ENCODE measurements around the gene ANXA2. TPM values are rescaled to one million over a fixed set of nuclear protein-coding genes. Genes with fewer than 3 reads are reported as not detected.

Gene ANXA2
- total RNA-seq, 2 donors from 2014 or later: 752 to 812 TPM

DNA sequence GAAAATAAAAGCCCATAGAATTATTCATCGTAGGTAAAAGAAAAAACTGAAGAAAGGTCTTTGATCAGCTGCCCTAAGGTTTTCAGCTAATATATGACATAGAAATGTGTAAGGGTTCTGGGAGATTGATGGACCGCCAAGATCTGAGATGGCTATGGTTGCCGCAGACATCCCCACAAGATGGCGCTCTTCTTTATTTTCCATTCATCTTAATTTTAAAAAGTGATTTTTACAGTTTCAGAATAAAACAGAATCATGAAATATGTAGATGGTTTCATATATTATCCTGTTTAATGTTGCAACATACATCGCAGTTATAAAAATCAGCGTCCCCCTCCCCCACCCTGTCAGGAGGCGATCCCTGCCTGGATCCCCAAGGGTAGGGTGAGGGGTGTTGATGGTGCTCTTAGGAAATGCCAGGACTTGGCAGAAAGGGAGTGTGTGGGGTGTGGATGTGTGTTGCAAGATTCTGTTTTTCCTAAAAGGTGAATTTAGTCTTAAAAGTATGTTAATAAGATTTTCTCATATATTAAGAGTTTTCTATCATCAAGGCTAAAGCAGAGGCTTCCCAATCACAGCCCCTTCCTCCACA lies 68.8 kb downstream of the ANXA2 start:
- Histone ChIP-seq H3K4me3 (no peak overlapping the region), H3K36me3 (no peaks in the 10 kb centered on the region), H3K9me3 (no peaks in the 10 kb centered on the region), H3K27ac (no peak overlapping the region), H3K4me1 (ENCODE audit: control insufficient read depth in 1 of 2, low read depth in 2 of 2) (no peaks in the 10 kb centered on the region), H3K27me3 (replicated peaks; ENCODE audit: insufficient read depth) (no peaks in the 10 kb centered on the region)
- ATAC-seq (ENCODE audit: insufficient number of reproducible peaks, low FRiP score, low read depth) (no peak), DNase-seq (ENCODE audit: low spot score) (no peak)
- TF ChIP-seq, protein P1, sequence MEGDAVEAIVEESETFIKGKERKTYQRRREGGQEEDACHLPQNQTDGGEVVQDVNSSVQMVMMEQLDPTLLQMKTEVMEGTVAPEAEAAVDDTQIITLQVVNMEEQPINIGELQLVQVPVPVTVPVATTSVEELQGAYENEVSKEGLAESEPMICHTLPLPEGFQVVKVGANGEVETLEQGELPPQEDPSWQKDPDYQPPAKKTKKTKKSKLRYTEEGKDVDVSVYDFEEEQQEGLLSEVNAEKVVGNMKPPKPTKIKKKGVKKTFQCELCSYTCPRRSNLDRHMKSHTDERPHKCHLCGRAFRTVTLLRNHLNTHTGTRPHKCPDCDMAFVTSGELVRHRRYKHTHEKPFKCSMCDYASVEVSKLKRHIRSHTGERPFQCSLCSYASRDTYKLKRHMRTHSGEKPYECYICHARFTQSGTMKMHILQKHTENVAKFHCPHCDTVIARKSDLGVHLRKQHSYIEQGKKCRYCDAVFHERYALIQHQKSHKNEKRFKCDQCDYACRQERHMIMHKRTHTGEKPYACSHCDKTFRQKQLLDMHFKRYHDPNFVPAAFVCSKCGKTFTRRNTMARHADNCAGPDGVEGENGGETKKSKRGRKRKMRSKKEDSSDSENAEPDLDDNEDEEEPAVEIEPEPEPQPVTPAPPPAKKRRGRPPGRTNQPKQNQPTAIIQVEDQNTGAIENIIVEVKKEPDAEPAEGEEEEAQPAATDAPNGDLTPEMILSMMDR (IDR thresholded peaks at IDR 0.05): peak; percentile 60

DNA sequence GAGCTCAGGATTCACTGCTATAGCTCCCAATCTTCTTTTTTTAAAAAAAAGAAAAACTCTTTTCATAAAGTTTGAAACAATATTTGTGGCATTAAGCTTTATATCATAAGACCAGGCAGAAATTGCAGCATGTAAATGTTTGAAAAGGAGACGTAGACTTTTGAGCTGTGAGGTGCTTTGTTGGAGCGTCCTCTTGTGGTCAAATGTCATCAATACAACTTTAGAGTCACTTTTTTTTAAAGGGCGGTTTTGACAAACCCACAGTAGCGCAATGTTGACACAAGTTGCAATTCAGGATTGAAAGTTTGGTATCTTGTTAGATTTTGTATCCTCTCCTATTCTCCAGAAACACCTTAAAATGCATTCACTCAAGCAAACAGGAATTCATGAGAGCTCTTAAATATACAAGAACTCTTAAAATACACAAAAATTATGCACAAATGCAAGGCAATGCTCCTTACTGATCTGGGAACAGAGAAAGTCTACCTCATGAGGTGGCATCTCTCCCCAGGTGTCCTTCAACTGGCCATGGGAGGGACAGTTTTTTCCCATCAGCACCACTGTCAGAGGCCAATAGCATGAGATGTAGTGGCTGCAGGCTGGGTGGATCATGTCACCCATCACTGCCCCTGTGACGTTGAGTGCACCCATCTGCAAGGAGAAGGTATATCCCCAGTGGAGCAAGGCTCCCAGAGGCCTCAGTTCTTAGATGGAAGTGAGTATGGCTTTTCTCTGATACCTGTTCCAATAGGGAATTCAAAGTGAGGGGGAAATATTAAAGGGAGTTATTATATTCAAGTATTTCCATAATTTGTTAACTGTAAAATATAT lies 70.7 kb downstream of the ANXA2 start:
- TF ChIP-seq, protein P1 (IDR thresholded peaks at IDR 0.05): peak; percentile 43
- H3K27ac ChIP-seq: no peak overlapping the region
- H3K36me3 ChIP-seq: no peaks in the 10 kb centered on the region
- ATAC-seq (ENCODE audit: insufficient number of reproducible peaks, low FRiP score, low read depth) (no peak), DNase-seq (ENCODE audit: low spot score) (no peak)
- no peak overlapping the region for H3K4me3 ChIP-seq
- no peaks in the 10 kb centered on the region for H3K9me3 ChIP-seq
- no peaks in the 10 kb centered on the region for H3K27me3 ChIP-seq (replicated peaks; ENCODE audit: insufficient read depth)
- no peaks in the 10 kb centered on the region for H3K4me1 ChIP-seq (ENCODE audit: control insufficient read depth in 1 of 2, low read depth in 2 of 2)

DNA sequence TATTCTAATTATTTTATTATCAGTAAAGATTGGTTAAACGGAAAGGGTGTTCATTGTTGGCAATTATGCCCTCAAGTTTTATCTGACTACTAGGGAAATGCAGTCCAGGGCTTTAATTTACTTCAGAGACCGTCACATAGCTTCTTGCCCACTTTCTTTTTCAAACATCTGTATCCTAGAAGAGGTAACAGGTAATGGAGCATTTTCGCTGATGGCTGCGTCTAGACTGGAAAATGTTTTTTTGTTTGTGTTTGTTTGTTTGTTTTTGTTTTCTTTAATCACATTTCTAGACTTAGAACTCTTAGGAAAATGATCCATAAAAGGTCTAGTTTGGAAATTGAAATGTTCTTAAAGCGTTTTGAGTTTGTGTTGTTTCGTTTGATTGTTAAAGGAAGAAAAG lies 71.4 kb downstream of the ANXA2 start:
- no peak for DNase-seq (ENCODE audit: low spot score)
- no peak overlapping the region for H3K4me3 ChIP-seq
- ATAC-seq (ENCODE audit: insufficient number of reproducible peaks, low FRiP score, low read depth): no peak
- no peaks in the 10 kb centered on the region for H3K36me3 ChIP-seq
- no peaks in the 10 kb centered on the region for H3K27me3 ChIP-seq (replicated peaks; ENCODE audit: insufficient read depth)
- no peak overlapping the region for H3K27ac ChIP-seq
- no peaks in the 10 kb centered on the region for H3K9me3 ChIP-seq
- H3K4me1 ChIP-seq (ENCODE audit: control insufficient read depth in 1 of 2, low read depth in 2 of 2): no peaks in the 10 kb centered on the region
- TF ChIP-seq, protein P1 (IDR thresholded peaks at IDR 0.05): no peak

DNA sequence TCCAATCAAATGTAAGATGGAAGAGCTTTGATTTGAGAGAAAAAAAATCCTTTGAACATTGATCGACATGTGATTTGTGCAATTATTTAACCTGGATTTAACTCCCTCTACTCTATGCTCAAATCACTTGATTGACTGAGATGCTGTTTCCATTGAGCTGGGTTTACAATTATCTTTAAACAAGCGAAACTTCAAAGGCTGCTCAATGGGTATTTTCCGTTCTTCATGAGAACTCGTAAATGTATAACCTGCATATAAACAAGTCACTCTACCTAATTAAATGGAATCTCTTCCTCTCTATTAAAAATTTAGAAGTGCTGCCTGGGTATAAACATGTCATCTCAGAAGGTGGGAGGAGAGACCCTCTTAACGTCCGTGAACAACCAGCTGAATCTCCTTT lies 71.9 kb downstream of the ANXA2 start:
- H3K4me1 ChIP-seq (ENCODE audit: control insufficient read depth in 1 of 2, low read depth in 2 of 2): no peaks in the 10 kb centered on the region
- H3K27me3 ChIP-seq (replicated peaks; ENCODE audit: insufficient read depth): no peaks in the 10 kb centered on the region
- H3K36me3 ChIP-seq: no peaks in the 10 kb centered on the region
- no peak overlapping the region for H3K27ac ChIP-seq
- TF ChIP-seq, protein P1 (IDR thresholded peaks at IDR 0.05): no peak
- no peaks in the 10 kb centered on the region for H3K9me3 ChIP-seq
- no peak overlapping the region for H3K4me3 ChIP-seq
- no peak for DNase-seq (ENCODE audit: low spot score)
- no peak for ATAC-seq (ENCODE audit: insufficient number of reproducible peaks, low FRiP score, low read depth)

DNA sequence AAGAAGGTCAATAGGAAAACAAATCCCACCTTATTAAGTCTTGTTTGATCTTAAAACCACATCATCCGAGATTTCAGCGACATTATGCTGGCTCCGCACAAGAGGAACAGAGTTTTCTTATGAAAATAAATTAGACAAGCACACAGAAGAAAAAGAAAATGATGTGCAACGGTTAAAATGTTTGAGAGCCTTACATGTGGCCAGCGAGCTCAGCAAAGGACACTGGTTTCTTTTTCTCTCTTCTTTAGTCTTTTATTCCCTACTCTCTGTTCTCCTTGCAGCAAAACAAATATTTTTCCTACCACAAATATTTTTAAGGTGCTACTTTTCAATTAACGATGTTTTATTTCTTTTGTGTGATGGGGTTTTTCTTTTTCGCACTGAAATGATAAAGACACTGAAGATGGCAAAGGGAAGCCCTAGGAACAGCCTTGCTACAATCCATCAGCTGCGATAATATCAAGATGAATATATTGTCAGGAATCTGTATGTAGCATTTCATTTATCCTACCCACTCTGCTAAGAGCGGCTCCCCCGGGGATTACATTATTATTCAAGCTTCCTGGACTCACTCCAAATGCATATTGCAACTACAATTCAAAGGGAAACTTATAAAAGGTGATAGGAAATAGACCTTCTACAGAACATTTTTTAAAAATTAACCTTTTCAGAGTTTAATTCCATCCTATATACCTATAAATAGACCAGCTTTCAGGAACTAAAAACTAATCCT lies 72.9 kb downstream of the ANXA2 start:
- TF ChIP-seq, protein P1 (IDR thresholded peaks at IDR 0.05): no peak
- ATAC-seq (ENCODE audit: insufficient number of reproducible peaks, low FRiP score, low read depth) (no peak), DNase-seq (ENCODE audit: low spot score) (no peak)
- Histone ChIP-seq H3K36me3 (no peaks in the 10 kb centered on the region), H3K4me1 (ENCODE audit: control insufficient read depth in 1 of 2, low read depth in 2 of 2) (no peaks in the 10 kb centered on the region), H3K9me3 (no peaks in the 10 kb centered on the region), H3K4me3 (no peak overlapping the region), H3K27me3 (replicated peaks; ENCODE audit: insufficient read depth) (no peaks in the 10 kb centered on the region), H3K27ac (no peak overlapping the region)

Measured in thoracic aorta (tissue), 2 donors.